ENCODE measurements around the gene SPAG17.

SPAG17 gene

GRCh38 chr1:118160806-118161205, 24.2 kb downstream of the SPAG17 start:
- DNase-seq (ENCODE audit: low read depth, low spot score): no peak

GRCh38 chr1:118159569-118159968, 25.5 kb downstream of the SPAG17 start:
- DNase-seq (ENCODE audit: low read depth, low spot score): no peak

- DNase-seq (ENCODE audit: low read depth, low spot score): no peak
Measured at GRCh38 chr1:118158924-118159323, 26.1 kb downstream of the SPAG17 start.

DNA sequence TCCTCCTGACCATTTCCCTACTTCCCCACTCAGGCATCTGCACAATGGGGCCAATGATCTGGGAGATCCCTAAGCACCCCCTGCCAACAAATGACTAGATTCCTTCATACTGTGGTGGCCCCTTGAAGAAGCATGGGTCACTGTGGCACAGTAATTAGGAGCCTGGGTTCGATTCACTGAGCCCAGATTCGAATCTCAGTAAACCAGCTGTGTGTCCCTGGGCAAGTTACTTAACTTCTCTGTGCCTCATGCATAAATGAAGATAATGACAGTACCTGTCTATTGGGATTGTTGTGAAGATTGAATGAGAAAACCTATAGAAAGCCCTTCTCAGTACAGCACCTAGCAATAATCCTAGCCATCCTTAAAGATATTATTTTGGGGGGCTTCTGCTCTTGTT, 27.5 kb downstream of the SPAG17 start:
- DNase-seq (ENCODE audit: low read depth, low spot score): no peak

- DNase-seq (ENCODE audit: low read depth, low spot score): no peak
Measured at GRCh38 chr1:118155106-118155505, 29.9 kb downstream of the SPAG17 start.

- DNase-seq (ENCODE audit: low read depth, low spot score): no peak
Measured at GRCh38 chr1:118154220-118154619, 30.8 kb downstream of the SPAG17 start.

DNA sequence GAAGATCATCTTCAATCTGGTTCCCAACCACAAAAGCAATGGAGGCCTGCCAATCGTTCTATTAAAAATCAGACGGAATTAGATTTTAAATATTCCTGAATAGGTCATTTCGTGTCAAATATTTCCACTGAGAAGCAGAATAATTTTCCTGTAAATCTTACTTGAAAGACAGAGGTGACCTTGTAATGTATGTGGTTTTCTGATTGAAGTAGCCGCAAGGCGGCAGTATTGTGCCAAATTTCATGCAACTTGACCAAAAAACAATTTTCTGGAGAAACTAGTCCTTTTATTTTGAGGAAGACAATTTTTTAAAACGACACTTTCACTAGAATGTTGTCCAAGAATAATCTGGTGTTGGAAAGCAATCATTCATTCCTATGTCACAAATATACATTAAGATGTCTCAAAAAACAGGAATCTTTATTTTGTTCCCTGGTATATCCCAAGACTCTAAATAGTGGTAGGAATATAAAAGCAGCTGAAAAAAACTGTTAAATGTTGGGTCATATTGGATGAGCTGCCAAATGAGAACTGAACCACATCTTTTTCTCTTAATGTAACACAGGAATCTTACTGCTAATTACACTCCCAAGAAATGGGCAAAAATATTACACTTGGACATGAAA, 33.6 kb downstream of the SPAG17 start:
- DNase-seq (ENCODE audit: low read depth, low spot score): no peak

DNA sequence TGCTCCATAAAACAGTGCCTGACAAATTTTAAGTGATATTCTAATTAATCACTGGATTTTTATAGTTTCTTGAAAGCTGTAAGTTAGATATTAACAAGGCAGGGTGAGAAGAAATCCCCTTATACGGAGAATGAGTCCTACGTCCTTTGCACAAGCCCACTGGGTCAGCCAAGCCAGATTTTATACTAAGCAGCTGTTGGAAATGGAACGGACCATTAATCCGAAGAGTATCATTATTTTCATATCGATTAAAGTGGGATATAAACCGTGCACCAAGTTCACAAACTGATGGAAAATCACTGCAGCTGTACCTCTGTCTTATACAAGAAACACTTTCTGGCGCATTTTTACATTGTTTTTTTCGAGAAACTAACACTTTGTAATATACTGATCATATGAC, 35.2 kb downstream of the SPAG17 start:
- DNase-seq (ENCODE audit: low read depth, low spot score): no peak

DNA sequence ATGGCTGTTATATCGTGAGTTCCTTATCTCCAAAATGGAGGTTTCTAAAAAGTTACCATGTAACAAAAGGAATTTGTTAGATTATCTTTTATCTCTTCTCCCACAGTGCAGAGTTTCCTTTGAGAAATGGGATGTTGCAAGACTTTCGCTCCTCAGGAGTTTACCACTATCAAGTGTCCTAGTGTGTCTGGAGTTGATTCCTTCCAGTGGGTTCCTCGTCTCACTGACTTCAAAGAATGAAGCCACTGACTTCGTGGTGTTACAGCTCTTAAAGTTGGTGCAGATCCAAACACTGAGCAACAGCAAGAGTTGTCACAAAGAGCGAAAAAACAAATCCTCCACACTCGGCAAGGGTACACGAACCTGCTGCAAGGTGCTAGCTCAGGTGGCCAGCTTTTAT, 37.0 kb downstream of the SPAG17 start:
- no peak for DNase-seq (ENCODE audit: low read depth, low spot score)

DNA sequence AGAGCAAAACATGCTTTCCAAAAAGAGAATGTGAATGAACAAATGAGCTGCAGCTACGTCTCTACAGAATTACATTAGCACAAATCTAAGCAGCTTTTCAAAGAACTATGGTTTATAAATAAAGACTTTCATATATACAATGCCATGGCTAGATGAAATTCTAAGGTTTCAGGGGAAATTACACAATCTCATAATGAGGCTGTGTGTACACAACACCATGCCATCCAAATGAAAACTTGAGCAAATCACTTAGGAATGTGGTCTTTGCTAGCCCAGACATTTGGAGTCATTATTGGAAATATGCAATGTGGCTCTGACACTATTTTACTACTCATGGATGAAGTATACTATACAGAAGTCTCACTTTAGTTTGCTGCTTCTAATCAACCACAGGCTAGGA, 37.5 kb downstream of the SPAG17 start:
- no peak for DNase-seq (ENCODE audit: low read depth, low spot score)

- DNase-seq (ENCODE audit: low read depth, low spot score): no peak
Measured at GRCh38 chr1:118145721-118146120, 39.3 kb downstream of the SPAG17 start.

DNA sequence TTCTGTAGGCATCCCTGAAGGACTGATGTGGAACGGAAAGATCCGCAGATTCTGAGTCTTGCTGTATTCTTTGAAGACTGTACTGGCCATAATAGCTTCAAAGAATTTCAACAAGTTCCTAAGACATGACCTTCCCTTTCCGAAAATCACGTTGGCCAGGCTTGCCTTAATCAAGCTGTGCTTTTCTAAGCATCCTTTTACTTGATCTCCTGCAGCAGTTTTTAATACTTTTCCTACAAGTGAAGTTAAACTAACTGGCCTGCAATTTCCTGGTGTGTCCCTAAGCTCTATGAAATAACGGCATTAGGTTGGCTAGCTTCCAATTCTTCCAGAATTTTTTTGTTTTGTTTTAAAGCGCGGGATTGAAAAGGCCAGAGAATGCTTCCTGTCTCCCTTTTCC, 40.3 kb downstream of the SPAG17 start:
- no peak for DNase-seq (ENCODE audit: low read depth, low spot score)

GRCh38 chr1:118143831-118144230, 41.2 kb downstream of the SPAG17 start:
- DNase-seq (ENCODE audit: low read depth, low spot score): no peak

DNA sequence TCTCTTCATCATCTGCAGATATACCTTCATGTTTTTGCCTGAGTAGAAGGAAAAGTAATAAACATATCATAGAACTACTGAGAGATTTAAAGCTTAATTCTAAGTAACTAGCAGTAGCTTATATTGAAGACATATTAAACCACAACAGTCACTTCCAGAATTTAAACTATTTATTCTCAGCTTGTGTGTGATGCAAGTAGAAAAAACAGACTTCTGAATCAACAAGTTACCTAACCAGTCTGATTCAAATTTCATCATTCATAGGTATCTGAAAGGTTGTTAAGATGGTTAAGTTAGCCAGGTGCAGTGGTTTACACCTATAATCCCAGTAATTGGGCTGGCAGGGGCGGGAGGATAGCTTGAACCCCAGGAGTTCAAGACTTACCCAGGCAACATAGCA, 41.9 kb downstream of the SPAG17 start:
- DNase-seq (ENCODE audit: low read depth, low spot score): no peak

GRCh38 chr1:118142546-118142945, 42.5 kb downstream of the SPAG17 start:
- DNase-seq (ENCODE audit: low read depth, low spot score): no peak

DNA sequence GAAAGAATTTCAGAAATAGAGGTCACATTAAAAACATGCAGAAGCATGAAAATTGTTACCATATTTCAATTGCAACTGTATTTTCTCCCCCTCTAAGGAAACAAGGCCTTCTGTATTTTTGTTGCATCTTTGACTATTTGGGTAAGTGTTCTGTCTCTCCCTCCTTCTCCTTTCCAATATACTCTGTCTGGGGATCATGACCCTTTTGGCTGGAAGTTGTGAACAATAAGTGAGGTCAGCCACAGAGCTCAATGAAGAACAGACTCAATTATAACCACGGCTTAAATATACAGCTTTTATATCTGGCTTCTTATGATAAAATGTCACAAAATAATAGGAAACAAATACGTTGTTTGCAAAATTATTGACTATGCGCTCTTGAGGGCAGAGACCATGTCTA, 47.1 kb downstream of the SPAG17 start:
- DNase-seq (ENCODE audit: low read depth, low spot score): no peak

DNA sequence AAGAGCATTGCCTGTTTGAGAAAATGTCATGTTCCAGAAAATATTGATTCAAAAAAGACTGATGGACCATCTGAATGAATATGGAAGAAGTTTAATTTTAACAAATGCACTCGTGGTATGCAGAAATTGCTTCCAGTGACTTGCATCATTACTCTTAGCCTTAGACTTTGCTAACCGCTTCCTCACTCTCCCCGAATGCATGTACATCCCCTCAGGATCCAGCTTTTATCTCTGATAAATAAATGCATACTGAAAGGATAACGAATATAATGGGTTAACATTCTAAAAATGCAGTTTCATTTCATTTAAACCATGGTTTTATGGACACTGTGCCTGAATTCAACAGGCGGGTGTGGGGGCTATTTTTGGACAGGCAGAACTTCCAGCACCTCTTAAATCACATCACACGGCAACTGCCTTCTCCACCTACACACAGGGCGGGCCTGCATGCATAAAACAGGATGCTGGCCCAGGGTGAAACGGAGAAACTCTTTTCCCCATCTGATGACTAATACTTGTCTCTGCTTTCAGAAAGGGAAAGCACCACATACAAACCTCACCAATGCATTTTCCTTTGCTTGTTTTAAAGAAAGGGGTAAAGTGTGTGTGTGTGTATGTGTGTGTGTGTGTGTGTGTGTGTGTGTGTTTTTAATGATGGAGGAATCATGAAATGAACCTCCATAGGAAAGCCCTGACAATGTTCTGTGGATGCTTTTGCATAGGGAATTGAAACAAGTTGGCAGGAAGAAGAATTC, 48.7 kb downstream of the SPAG17 start:
- DNase-seq (ENCODE audit: low read depth, low spot score): no peak

DNA sequence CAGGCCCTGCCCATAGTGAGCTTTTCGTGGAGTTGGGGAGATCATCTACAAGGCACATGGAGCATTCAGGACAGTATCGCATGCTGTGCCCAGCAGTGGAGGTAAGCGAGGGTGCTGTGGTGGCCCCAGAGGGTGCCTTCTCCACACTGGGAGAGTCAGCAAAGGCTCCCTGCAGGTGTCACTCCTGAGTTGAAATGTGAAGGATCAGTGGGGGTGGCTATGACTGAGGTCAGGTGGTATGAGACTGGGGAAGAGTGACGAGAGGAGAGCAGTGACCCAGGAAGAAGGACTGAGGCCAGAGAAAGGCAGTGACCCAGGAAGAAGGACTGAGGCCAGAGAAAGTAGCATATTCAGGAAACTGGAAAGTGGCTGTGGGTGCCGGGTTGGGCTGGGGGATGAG, 53.0 kb downstream of the SPAG17 start:
- DNase-seq (ENCODE audit: low read depth, low spot score): no peak

DNA sequence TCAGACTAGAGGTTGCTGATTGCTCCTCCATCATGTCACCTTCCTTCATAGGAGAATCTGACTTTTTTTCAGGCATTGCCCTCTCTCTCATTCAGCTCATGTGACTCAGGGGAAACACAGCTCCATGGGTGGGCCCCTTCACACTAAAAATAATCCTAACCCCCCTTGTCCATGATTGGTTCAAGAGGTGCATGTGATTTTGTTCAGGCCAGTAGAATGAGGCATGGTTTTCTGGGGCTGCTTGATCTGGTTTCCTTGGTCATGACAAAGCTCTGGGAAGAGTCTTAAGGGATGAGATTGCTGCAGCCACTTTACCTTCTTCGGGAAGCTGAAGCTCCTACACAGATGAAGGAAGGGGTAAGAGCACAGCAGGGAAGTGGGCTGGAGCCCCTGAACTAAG, 56.3 kb downstream of the SPAG17 start:
- DNase-seq (ENCODE audit: low read depth, low spot score): no peak

- DNase-seq (ENCODE audit: low read depth, low spot score): no peak
Measured at GRCh38 chr1:118124064-118124463, 61.0 kb downstream of the SPAG17 start.

GRCh38 chr1:118123116-118123839, 61.8 kb downstream of the SPAG17 start:
- DNase-seq (ENCODE audit: low read depth, low spot score): no peak

DNA sequence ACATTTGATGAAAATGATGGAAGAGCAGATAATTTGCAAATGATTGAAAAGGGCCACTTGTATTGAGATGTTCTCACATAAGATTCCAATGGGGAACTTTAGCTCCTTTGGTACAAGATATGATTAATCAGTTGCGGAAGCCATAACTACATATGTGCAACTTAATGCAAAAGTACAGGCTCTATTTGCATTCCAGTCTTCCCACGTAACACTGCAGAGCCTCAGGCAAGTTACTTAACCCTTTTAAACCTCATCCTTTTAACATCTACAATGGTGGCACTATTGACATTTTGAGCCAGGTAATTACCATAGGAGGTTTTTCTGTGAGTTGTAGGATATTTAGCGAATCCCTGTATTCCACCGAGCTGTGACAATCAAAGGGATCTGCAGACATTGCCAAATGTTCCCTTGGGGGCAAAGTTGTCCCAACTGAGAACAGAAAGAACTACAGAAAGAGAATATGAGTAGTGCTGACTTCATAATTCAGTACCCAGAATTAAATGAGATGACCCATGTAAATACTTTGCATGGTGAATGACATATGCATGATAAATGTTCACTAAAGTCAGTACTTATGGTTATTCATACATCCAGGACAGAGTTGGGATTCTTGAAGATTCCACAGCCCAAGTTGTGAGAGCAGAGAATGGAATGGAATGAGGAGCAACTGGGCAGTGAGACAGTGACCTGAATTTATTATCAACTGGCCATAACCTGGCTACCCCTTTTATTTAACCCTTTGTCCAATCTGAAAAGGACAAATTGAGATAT, 62.6 kb downstream of the SPAG17 start:
- no peak for DNase-seq (ENCODE audit: low read depth, low spot score)
